Uterus (tissue), 4 donors: ENCODE results near the gene PSORS1C1. TPM values are rescaled to one million over a fixed set of nuclear protein-coding genes. Genes with fewer than 3 reads are reported as not detected.

ENCODE experiments used
- DNase-seq, 2 donors: peaks; one replicate each; pipeline ENCODE4 v3.0.0-alpha.2; 2019 to 2020
- H3K27ac ChIP-seq, 2 donors: fragments of 200-600 bp; sonication (generic); 1 replicate in 1 of 2; 2 replicates in 1 of 2; pipeline ENCODE4 v1.5.1; 2016 to 2018
- H3K27me3 ChIP-seq, 2 donors: fragments of 200-600 bp; sonication (generic); one replicate each; pipeline ENCODE4 v1.5.1; 2018 to 2019; ENCODE audit warnings: control low read depth in 1 of 2
- H3K36me3 ChIP-seq, 2 donors: fragments of 200-600 bp; sonication (generic); one replicate each; pipeline ENCODE4 v1.5.1; 2019; ENCODE audit warnings: control low read depth in 1 of 2
- H3K4me1 ChIP-seq, 2 donors: fragments of 200-600 bp; sonication (generic); one replicate each; pipeline ENCODE4 v1.5.1; 2018 to 2019; ENCODE audit warnings: control low read depth in 1 of 2
- H3K4me3 ChIP-seq, 2 donors: fragments of 200-600 bp; sonication (generic); 1 replicate in 1 of 2; 2 replicates in 1 of 2; pipeline ENCODE4 v1.5.1; 2018 to 2019; ENCODE audit warnings: mild to moderate bottlenecking in 1 of 2
- H3K9me3 ChIP-seq, 2 donors: fragments of 200-600 bp; sonication (generic); one replicate each; pipeline ENCODE4 v1.5.1; 2019; ENCODE audit warnings: control low read depth in 1 of 2
- POLR2A ChIP-seq, 2 donors: fragments of 450-650 bp; IDR thresholded peaks; one replicate each; pipeline ENCODE4 v1.6.1; 2016; ENCODE audit warnings: antibody characterized with exemption in 2 of 2, mild to moderate bottlenecking in 1 of 2, moderate library complexity in 1 of 2
- intact Hi-C: fragments of 100-400 bp; cut with DNase I; formaldehyde crosslinking; loops from one replicate; pipeline ENCODE4 v1.15.1; 2023; ENCODE audit warnings: low total_unique reads
- total RNA-seq, 4 donors: library from RNA; depleted of rRNA in 3 of 4; stranded (reverse); fragments of >200 nt in 3 of 4; gene quantifications; one replicate each; pipeline versions ENCODE4 v1.1.0 to v1.2.4, GENCODE V29; 2014 to 2023
- TF ChIP-seq, protein P1 (sequence below), 4 experiments: fragments of 200-600 bp in 2 of 4; fragments of 450-650 bp in 2 of 4; sonication (generic) in 2 of 4; IDR thresholded peaks; one replicate each; pipeline ENCODE4 v1.5.1; 2016 to 2019; ENCODE audit warnings: antibody characterized with exemption in 4 of 4, mild to moderate bottlenecking in 2 of 4, moderate library complexity in 1 of 4
- donor health status: DM: yes; HTN: yes; CAD: no.

PSORS1C1 gene
- total RNA-seq, 4 donors from 2014 or later, result under 0.01 to 4.5 (median 0.54) TPM

DNA sequence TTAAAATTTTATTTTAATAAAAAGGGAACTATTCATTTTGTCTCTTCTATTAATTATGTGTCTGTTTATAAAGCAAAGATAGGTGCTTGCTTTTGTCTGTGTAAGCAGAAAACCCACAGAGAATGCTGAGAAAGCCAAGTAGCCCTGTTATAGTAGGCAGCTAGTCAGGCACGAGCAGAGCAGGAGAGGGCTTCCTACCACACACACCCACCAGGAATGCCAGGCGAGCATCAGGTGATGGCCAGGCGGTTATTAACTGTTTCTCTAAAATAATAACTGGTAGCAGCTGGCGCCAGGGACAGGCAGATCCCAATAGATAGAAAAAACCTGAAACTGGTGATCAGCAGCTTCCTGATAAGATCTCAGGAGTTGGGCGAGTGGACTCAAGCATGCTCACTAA lies 17.9 kb upstream of the PSORS1C1 start:
- Histone ChIP-seq H3K4me1 (no peaks in the 10 kb centered on the region), H3K27me3 (no peaks in the 10 kb centered on the region), H3K36me3 (no peaks in the 10 kb centered on the region), H3K9me3 (no peaks in the 10 kb centered on the region), H3K27ac (no peak overlapping the region), H3K4me3 (no peak overlapping the region)
- no peak for TF ChIP-seq POLR2A (IDR thresholded peaks at IDR 0.05)
- TF ChIP-seq, protein P1, sequence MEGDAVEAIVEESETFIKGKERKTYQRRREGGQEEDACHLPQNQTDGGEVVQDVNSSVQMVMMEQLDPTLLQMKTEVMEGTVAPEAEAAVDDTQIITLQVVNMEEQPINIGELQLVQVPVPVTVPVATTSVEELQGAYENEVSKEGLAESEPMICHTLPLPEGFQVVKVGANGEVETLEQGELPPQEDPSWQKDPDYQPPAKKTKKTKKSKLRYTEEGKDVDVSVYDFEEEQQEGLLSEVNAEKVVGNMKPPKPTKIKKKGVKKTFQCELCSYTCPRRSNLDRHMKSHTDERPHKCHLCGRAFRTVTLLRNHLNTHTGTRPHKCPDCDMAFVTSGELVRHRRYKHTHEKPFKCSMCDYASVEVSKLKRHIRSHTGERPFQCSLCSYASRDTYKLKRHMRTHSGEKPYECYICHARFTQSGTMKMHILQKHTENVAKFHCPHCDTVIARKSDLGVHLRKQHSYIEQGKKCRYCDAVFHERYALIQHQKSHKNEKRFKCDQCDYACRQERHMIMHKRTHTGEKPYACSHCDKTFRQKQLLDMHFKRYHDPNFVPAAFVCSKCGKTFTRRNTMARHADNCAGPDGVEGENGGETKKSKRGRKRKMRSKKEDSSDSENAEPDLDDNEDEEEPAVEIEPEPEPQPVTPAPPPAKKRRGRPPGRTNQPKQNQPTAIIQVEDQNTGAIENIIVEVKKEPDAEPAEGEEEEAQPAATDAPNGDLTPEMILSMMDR (IDR thresholded peaks at IDR 0.05), result no peak
- DNase-seq, result no peak
- intact Hi-C loops, result no loop called here

- H3K27me3 ChIP-seq, result no peaks in the 10 kb centered on the region
- TF ChIP-seq, protein P1 (IDR thresholded peaks at IDR 0.05), result no peak
- TF ChIP-seq POLR2A (IDR thresholded peaks at IDR 0.05), result no peak
- H3K36me3 ChIP-seq, result no peaks in the 10 kb centered on the region
- H3K9me3 ChIP-seq, result no peaks in the 10 kb centered on the region
- no peak overlapping the region for H3K4me3 ChIP-seq
- intact Hi-C loops, result no loop called here
- no peak for DNase-seq
- H3K27ac ChIP-seq, result no peak overlapping the region
- no peaks in the 10 kb centered on the region for H3K4me1 ChIP-seq
Observed at GRCh38 chr6:31098449-31098938, 16.1 kb upstream of the PSORS1C1 start.

DNA sequence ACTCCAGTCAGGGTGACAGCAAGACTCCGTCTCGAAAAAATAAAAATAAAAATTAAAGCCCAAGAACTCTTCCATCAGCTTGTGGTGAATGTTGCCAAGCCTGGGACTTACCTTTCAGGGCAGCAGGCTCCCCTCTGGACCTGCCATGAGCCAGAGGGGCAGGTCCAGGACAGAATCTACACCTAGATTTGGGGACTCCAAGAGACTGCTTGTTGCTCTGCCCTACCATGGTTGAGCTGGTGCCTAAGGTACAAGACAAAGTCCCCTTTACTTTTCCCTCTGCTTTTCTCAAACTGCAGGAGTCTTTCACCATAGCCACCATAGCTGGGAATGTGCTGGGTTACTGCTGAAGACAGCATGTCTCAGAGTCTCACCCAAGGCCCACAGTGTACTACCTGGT lies 11.5 kb upstream of the PSORS1C1 start:
- no peaks in the 10 kb centered on the region for H3K36me3 ChIP-seq
- no peak overlapping the region for H3K4me3 ChIP-seq
- H3K9me3 ChIP-seq, result no peaks in the 10 kb centered on the region
- H3K27ac ChIP-seq, result no peak overlapping the region
- intact Hi-C loops, result no loop called here
- H3K4me1 ChIP-seq, result no peaks in the 10 kb centered on the region
- no peak for DNase-seq
- no peaks in the 10 kb centered on the region for H3K27me3 ChIP-seq
- TF ChIP-seq, protein P1 (IDR thresholded peaks at IDR 0.05), result no peak
- no peak for TF ChIP-seq POLR2A (IDR thresholded peaks at IDR 0.05)

DNA sequence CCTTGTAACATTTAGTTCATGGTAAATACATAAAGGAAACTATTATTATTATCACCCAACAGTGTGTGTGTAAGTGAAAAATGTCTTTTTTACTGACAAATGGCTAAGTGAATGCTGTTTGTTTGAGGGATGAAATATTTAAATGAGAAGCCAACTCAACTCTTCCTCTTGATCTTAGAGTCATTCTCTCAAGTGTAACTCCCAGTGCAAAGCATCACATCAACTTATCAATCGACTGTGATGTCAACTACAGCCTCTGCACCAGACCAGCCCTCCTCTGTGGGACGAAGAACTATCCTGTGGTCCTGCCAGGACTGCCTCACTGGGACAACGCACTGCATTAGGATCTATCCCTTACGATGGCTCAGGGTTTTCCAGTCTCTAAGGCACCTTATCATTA lies 7.5 kb upstream of the PSORS1C1 start:
- intact Hi-C loops, result no loop called here
- H3K36me3 ChIP-seq, result no peaks in the 10 kb centered on the region
- H3K4me3 ChIP-seq, result no peak overlapping the region
- H3K4me1 ChIP-seq, result no peaks in the 10 kb centered on the region
- no peaks in the 10 kb centered on the region for H3K9me3 ChIP-seq
- no peak for DNase-seq
- H3K27me3 ChIP-seq, result no peaks in the 10 kb centered on the region
- H3K27ac ChIP-seq, result no peak overlapping the region
- no peak for TF ChIP-seq POLR2A (IDR thresholded peaks at IDR 0.05)
- TF ChIP-seq, protein P1 (IDR thresholded peaks at IDR 0.05), result no peak

- H3K27me3 ChIP-seq, result no peaks in the 10 kb centered on the region
- H3K27ac ChIP-seq, result no peak overlapping the region
- no peaks in the 10 kb centered on the region for H3K36me3 ChIP-seq
- TF ChIP-seq POLR2A (IDR thresholded peaks at IDR 0.05), result no peak
- TF ChIP-seq, protein P1 (IDR thresholded peaks at IDR 0.05), result no peak
- no peak overlapping the region for H3K4me3 ChIP-seq
- intact Hi-C loops, result no loop called here
- H3K4me1 ChIP-seq, result peaks cover 0 to 8% of the 10 kb centered on the region in 2 donors
- DNase-seq, result no peak
- no peaks in the 10 kb centered on the region for H3K9me3 ChIP-seq
Observed at GRCh38 chr6:31110825-31111582, 3.6 kb upstream of the PSORS1C1 start.
